ENCODE results near the gene NOL11. TPM values are rescaled to one million over a fixed set of nuclear protein-coding genes. Genes with fewer than 3 reads are reported as not detected.

The NOL11 gene
- polyA plus RNA-seq, 1 of the 3 experiments (the other 2 are of a cell fraction) = 27.0 TPM

DNA sequence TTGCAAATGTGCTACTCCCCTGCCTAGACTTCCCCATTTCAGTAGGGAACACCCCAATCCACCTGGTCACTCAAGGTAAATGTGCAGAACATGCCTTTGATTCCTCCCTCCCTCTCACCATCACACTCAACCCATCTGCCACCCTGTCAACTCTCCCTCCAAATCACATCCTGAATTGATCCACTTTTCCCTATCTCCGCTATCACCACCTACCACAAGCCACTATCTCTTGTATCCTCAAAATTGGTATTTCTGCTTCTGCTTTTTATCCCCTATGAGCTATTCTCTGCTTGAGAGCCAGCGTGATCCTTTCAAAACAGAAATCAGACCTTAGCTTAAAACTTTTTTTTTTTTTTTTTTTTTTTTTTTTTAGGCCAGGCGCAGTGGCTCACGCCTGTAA lies 5.4 kb upstream of the NOL11 start:
- Histone ChIP-seq H3K9me2 (no peaks in the 10 kb centered on the region), H3K36me3 (replicated peaks in 1 of 2; ENCODE audit: control insufficient read depth in 1 of 2, insufficient read depth in 2 of 2, low read length in 1 of 2) (no peaks in the 10 kb centered on the region), H3K9ac (no peak overlapping the region), H3K4me3 (ENCODE audit: low read depth in 2 of 2, low read length in 1 of 2) (no peak overlapping the region), H4K20me1 (ENCODE audit: insufficient read depth) (no peaks in the 10 kb centered on the region), H3K9me3 (no peaks in the 10 kb centered on the region), H3K4me2 (no peak overlapping the region), H3F3A (replicated peaks; ENCODE audit: insufficient read depth) (no peaks in the 10 kb centered on the region), H3K79me2 (ENCODE audit: insufficient read depth) (0 out of 2 replicates have a peak, but pooled peaks cover 2% of the 10 kb centered on the region), H3K4me1 (ENCODE audit: control insufficient read depth in 1 of 2, insufficient read depth in 2 of 2, low read depth in 1 of 2, low read length in 1 of 2) (peaks cover 0 to 6% of the 10 kb centered on the region in 2 experiments; a peak in 2 of 4 replicates), H3K27ac (ENCODE audit: low read depth in 2 of 2, low read length in 1 of 2) (no peak overlapping the region), H2AFZ (ENCODE audit: low read depth) (no peak overlapping the region), H3K27me3 (ENCODE audit: insufficient read depth) (no peaks in the 10 kb centered on the region)
- POLR2A ChIA-PET = no interaction called here
- CTCF ChIA-PET = interaction anchor here (1.2 to 1.6 kb wide), 2 partner anchors 23 to 338 kb away, joined by 3 to 4 read pairs; no protein-coding TSS in a partner anchor
- TF ChIP-seq YY1 (IDR thresholded peaks at IDR 0.05; ENCODE audit: low read depth) (no peak), MEF2A (IDR thresholded peaks at IDR 0.05; ENCODE audit: borderline replicate concordance, low read depth) (no peak), CHD2 (IDR thresholded peaks at IDR 0.05; ENCODE audit: low read length, partially characterized antibody) (no peak), FOSL2 (IDR thresholded peaks at IDR 0.05; ENCODE audit: borderline replicate concordance, low read depth) (no peak), EP300 (IDR thresholded peaks at IDR 0.05; ENCODE audit: borderline replicate concordance in 1 of 2, low read depth in 1 of 2, low read length in 1 of 2) (no peak), RFX5 (IDR thresholded peaks at IDR 0.05; ENCODE audit: low read length) (no peak), MXI1 (IDR thresholded peaks at IDR 0.05; ENCODE audit: low read depth, low read length) (no peak), NFIC (IDR thresholded peaks at IDR 0.05; ENCODE audit: borderline replicate concordance) (no peak), TCF12 (IDR thresholded peaks at IDR 0.05) (no peak), ELF1 (IDR thresholded peaks at IDR 0.05) (no peak), EZH2phosphoT487 (IDR thresholded peaks at IDR 0.05; ENCODE audit: borderline replicate concordance, low read depth) (no peak), RAD21 (IDR thresholded peaks at IDR 0.05; ENCODE audit: low read length) (no peak), RCOR1 (IDR thresholded peaks at IDR 0.05; ENCODE audit: low read length) (no peak)
- TF ChIP-seq, protein P1, sequence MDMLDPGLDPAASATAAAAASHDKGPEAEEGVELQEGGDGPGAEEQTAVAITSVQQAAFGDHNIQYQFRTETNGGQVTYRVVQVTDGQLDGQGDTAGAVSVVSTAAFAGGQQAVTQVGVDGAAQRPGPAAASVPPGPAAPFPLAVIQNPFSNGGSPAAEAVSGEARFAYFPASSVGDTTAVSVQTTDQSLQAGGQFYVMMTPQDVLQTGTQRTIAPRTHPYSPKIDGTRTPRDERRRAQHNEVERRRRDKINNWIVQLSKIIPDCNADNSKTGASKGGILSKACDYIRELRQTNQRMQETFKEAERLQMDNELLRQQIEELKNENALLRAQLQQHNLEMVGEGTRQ (IDR thresholded peaks at IDR 0.05; ENCODE audit: borderline replicate concordance, low read depth, low read length) = no peak
- TF ChIP-seq, protein P2, sequence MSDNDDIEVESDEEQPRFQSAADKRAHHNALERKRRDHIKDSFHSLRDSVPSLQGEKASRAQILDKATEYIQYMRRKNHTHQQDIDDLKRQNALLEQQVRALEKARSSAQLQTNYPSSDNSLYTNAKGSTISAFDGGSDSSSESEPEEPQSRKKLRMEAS (IDR thresholded peaks at IDR 0.05; ENCODE audit: low read depth) = no peak
- TF ChIP-seq, protein P3, sequence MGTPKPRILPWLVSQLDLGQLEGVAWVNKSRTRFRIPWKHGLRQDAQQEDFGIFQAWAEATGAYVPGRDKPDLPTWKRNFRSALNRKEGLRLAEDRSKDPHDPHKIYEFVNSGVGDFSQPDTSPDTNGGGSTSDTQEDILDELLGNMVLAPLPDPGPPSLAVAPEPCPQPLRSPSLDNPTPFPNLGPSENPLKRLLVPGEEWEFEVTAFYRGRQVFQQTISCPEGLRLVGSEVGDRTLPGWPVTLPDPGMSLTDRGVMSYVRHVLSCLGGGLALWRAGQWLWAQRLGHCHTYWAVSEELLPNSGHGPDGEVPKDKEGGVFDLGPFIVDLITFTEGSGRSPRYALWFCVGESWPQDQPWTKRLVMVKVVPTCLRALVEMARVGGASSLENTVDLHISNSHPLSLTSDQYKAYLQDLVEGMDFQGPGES (IDR thresholded peaks at IDR 0.05; ENCODE audit: low read depth, low read length) = no peak
- TF ChIP-seq, protein P4, sequence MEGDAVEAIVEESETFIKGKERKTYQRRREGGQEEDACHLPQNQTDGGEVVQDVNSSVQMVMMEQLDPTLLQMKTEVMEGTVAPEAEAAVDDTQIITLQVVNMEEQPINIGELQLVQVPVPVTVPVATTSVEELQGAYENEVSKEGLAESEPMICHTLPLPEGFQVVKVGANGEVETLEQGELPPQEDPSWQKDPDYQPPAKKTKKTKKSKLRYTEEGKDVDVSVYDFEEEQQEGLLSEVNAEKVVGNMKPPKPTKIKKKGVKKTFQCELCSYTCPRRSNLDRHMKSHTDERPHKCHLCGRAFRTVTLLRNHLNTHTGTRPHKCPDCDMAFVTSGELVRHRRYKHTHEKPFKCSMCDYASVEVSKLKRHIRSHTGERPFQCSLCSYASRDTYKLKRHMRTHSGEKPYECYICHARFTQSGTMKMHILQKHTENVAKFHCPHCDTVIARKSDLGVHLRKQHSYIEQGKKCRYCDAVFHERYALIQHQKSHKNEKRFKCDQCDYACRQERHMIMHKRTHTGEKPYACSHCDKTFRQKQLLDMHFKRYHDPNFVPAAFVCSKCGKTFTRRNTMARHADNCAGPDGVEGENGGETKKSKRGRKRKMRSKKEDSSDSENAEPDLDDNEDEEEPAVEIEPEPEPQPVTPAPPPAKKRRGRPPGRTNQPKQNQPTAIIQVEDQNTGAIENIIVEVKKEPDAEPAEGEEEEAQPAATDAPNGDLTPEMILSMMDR (IDR thresholded peaks at IDR 0.05) = no peak
- TF ChIP-seq, protein P5, sequence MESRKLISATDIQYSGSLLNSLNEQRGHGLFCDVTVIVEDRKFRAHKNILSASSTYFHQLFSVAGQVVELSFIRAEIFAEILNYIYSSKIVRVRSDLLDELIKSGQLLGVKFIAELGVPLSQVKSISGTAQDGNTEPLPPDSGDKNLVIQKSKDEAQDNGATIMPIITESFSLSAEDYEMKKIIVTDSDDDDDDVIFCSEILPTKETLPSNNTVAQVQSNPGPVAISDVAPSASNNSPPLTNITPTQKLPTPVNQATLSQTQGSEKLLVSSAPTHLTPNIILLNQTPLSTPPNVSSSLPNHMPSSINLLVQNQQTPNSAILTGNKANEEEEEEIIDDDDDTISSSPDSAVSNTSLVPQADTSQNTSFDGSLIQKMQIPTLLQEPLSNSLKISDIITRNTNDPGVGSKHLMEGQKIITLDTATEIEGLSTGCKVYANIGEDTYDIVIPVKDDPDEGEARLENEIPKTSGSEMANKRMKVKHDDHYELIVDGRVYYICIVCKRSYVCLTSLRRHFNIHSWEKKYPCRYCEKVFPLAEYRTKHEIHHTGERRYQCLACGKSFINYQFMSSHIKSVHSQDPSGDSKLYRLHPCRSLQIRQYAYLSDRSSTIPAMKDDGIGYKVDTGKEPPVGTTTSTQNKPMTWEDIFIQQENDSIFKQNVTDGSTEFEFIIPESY (IDR thresholded peaks at IDR 0.05; ENCODE audit: borderline replicate concordance, low read depth) = no peak
- WGBS (ENCODE audit: low lambda C conversion rate) = 90% methylated on average over 4 of the region's 4 CpGs
- DNase-seq = no peak

Measured in SK-N-SH (cell line).